HEK293T (cell line): ENCODE measurements around the gene COX6A1.

Experiments used
- CTCF ChIA-PET: fragments of 350-600 bp; formaldehyde crosslinking; extraction: SDS; loops from one replicate; lab custom pipeline; 2021; ENCODE audit warnings: antibody characterized with exemption, inconsistent platforms; lab: Yijun Ruan, JAX
- POLR2A ChIA-PET: fragments of 350-600 bp; formaldehyde crosslinking; extraction: SDS; loops from one replicate; lab custom pipeline; 2020; ENCODE audit warnings: antibody characterized with exemption, inconsistent platforms; lab: Yijun Ruan, JAX
- DNase-seq: peaks from one replicate; pipeline ENCODE4 v3.0.0; 2012; ENCODE audit warnings: mixed read lengths; ENCODE audit errors: extremely low spot score
- ARNT ChIP-seq: fragments of 450-650 bp; IDR thresholded peaks from 2 replicates; pipeline ENCODE4 v1.6.1; 2017; ENCODE audit warnings: mild to moderate bottlenecking
- BHLHE40 ChIP-seq: fragments of 450-650 bp; IDR thresholded peaks from 2 replicates; pipeline ENCODE4 v1.6.1; 2016; ENCODE audit warnings: mild to moderate bottlenecking, moderate library complexity, borderline replicate concordance
- CTBP1 ChIP-seq: fragments of 450-650 bp; IDR thresholded peaks from 2 replicates; pipeline ENCODE4 v1.6.1; 2016; ENCODE audit warnings: borderline replicate concordance
- ELF4 ChIP-seq: fragments of 450-650 bp; IDR thresholded peaks from 2 replicates; pipeline ENCODE4 v1.6.1; 2017; ENCODE audit warnings: antibody characterized with exemption
- FOXA1 ChIP-seq: fragments of 450-650 bp; IDR thresholded peaks from 2 replicates; pipeline ENCODE4 v1.6.1; 2016; ENCODE audit warnings: mild to moderate bottlenecking
- FOXK2 ChIP-seq: fragments of 450-650 bp; IDR thresholded peaks from 2 replicates; pipeline ENCODE4 v1.6.1; 2016; ENCODE audit warnings: mild to moderate bottlenecking
- FOXM1 ChIP-seq: fragments of 450-650 bp; IDR thresholded peaks from 2 replicates; pipeline ENCODE4 v1.6.1; 2017; ENCODE audit warnings: mild to moderate bottlenecking, borderline replicate concordance
- HDGF ChIP-seq: fragments of 450-650 bp; IDR thresholded peaks from 2 replicates; pipeline ENCODE4 v1.6.1; 2017; ENCODE audit warnings: antibody characterized with exemption, borderline replicate concordance
- L3MBTL2 ChIP-seq: fragments of 450-650 bp; conservative IDR thresholded peaks from 2 replicates; pipeline ENCODE4 v1.6.1; 2016; ENCODE audit warnings: mild to moderate bottlenecking
- LEF1 ChIP-seq: fragments of 450-650 bp; IDR thresholded peaks from 2 replicates; pipeline ENCODE4 v1.6.1; 2017; ENCODE audit warnings: mild to moderate bottlenecking, borderline replicate concordance
- NFRKB ChIP-seq: fragments of 450-650 bp; IDR thresholded peaks from 2 replicates; pipeline ENCODE4 v1.6.1; 2016; ENCODE audit warnings: mild to moderate bottlenecking, moderate library complexity
- SP1 ChIP-seq: fragments of 450-650 bp; IDR thresholded peaks from 2 replicates; pipeline ENCODE4 v1.6.1; 2017
- SUZ12 ChIP-seq: fragments of 450-650 bp; IDR thresholded peaks from 2 replicates; pipeline ENCODE4 v1.6.1; 2016; ENCODE audit warnings: mild to moderate bottlenecking
- TARDBP ChIP-seq: fragments of 450-650 bp; IDR thresholded peaks from 2 replicates; pipeline ENCODE4 v1.6.1; 2016
- ZNF384 ChIP-seq: fragments of 450-650 bp; IDR thresholded peaks from 2 replicates; pipeline ENCODE4 v1.6.1; 2016
- TF ChIP-seq, protein P1 (sequence below): fragments of 450-650 bp; IDR thresholded peaks from 2 replicates; pipeline ENCODE4 v1.6.1; 2016

Gene COX6A1

DNA sequence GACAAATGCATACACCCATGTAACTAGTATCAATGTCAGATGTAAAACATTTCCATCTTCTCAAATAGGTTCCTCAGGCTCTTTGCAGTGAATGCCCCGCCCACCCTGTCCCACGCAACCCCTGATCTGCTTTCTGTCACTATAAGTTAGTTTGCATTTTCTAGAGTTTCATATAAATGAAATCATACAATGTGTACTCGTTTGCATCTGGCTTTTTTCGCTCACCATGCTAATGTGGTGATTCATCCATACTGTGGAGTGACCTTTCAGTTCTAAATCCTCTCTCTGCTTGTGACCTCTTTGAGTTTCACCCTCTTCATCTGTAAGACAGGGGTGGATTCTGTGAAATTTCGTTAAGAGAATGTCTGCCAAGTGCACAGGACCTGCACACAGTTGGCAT, 38.4 kb upstream of the COX6A1 start:
- ChIA-PET CTCF (no interaction called here), POLR2A (interaction anchor here (0.6 kb wide), 1 partner anchor 486 kb away, joined by 3 read pairs; no protein-coding TSS in a partner anchor)
- no peak for TF ChIP-seq ZNF384
- no peak for TF ChIP-seq TARDBP
- DNase-seq = no peak

DNA sequence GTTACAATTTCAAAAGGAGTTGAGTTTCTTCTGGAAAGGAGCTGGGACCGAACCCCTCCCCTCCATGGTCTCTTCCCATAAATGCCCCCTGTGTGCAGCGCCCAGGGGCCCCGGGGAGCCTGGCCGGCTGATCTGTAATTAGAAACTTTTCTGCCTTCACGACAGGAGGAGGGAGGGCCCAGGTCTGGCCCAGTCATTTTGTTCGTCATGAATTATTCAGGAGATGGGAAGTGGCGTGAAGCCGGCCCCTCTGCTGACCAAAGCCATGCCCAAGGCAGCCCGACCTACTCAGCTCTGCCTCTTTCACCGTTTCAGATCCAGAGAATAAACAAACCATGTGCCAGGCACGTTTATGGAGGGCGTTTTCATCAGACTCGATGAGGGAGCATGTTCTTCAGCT, 35.7 kb upstream of the COX6A1 start:
- ChIA-PET CTCF (interaction anchor here (0.8 kb wide), 1 partner anchor 13 kb away, joined by 3 read pairs; no protein-coding TSS in a partner anchor), POLR2A (interaction anchor here (1.0 kb wide), 1 partner anchor 29 kb away, joined by 3 read pairs; no protein-coding TSS in a partner anchor)
- DNase-seq = peak; percentile 46
- TF ChIP-seq NFRKB (no peak), L3MBTL2 (peak; percentile 66)

DNA sequence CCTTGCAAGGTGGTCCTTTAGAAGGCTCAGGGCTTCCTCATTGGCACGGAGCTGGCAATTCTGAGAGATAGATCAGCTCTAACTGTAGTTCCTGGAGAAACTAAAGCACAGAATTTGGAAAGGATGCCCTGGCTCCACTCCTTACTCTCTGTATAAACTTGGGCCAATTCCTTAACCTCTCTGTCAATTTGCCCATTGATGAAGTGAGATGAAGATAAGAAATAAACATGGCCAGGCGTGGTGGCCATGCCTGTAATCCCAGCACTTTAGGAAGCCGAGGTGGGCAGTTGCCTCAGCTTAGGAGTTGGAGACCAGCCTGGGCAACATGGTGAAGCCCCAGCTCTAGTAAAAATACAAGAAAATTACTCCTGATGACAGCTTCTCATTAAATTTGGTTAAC, 34.0 kb upstream of the COX6A1 start:
- TF ChIP-seq, protein P1, sequence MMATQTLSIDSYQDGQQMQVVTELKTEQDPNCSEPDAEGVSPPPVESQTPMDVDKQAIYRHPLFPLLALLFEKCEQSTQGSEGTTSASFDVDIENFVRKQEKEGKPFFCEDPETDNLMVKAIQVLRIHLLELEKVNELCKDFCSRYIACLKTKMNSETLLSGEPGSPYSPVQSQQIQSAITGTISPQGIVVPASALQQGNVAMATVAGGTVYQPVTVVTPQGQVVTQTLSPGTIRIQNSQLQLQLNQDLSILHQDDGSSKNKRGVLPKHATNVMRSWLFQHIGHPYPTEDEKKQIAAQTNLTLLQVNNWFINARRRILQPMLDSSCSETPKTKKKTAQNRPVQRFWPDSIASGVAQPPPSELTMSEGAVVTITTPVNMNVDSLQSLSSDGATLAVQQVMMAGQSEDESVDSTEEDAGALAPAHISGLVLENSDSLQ = no peak
- no peak for TF ChIP-seq HDGF
- no peak for TF ChIP-seq FOXM1
- no peak for TF ChIP-seq FOXK2
- TF ChIP-seq SP1 = no peak
- TF ChIP-seq L3MBTL2 = no peak
- TF ChIP-seq FOXA1 = no peak
- no peak for TF ChIP-seq ELF4
- no peak for TF ChIP-seq SUZ12
- CTCF ChIA-PET = no interaction called here
- no peak for DNase-seq
- POLR2A ChIA-PET = no interaction called here

DNA sequence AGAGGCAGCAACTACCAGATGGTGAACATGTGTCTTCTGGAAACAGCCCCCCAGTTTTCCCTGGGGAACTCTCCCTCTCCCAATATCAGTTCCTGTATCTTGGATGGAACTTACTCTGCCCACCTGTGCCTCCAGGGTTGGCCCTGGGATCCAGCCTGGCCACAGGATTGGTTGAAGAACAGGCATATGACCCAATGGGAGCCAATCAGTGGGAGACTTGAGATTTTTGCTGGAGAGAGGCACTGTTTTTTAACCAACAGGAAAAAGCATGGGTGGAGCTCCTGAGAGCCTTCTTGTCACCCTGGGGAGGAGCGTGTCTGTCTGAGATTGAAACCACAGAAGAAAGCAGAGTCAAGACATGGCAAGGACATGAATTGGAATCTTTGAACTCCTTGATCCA, 33.6 kb upstream of the COX6A1 start:
- POLR2A ChIA-PET = no interaction called here
- TF ChIP-seq NFRKB (no peak), FOXK2 (no peak), SP1 (no peak)
- TF ChIP-seq, protein P1 = peak; percentile 19; the same call in 1 of the 2 replicates
- DNase-seq = no peak
- CTCF ChIA-PET = no interaction called here

DNA sequence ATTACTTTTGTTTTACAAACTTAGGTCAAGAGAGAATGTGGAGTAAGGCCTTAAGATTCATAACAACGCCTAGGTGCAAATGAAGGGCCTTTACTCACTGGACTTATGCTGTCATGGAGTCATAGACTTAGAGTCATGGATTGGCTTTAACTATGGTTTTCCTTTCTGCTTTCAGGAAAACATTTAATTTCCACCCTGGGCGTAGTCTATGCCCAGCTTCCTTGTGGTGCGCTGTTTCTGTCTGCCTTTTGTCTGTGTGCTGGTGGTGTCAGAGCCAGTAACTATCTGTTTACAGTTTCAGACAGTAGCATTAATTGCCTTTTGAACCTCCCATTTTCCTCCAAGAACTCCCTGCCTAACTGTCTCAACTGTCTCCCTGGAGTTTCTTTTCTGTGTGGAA, 31.8 kb upstream of the COX6A1 start:
- ChIA-PET POLR2A (no interaction called here), CTCF (no interaction called here)

DNA sequence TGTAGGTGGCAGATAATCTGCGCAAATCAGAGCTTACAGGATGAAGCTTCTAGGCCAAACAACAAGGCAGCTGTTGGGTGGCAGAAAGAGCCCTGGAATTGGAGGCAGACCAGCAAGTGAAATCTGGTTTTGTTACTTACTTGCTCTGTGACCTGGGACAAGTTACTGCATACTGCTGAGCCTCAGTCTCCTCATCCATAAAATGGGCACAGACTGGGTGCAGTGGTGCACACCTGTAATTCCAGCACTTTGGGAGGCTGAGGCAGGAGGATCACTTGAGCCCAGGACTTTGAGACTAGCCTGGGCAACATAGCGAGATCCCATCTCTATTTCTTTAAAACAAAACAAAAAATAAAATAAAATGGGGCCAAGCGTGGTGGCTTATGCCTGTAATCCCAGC, 31.4 kb upstream of the COX6A1 start:
- ChIA-PET POLR2A (no interaction called here), CTCF (no interaction called here)
- DNase-seq = no peak
- TF ChIP-seq FOXM1 = no peak
- no peak for TF ChIP-seq FOXK2
- TF ChIP-seq FOXA1 = no peak
- TF ChIP-seq ZNF384 = no peak
- TF ChIP-seq L3MBTL2 = no peak
- TF ChIP-seq TARDBP = no peak
- TF ChIP-seq HDGF = no peak
- TF ChIP-seq NFRKB = no peak
- no peak for TF ChIP-seq ELF4
- no peak for TF ChIP-seq BHLHE40
- TF ChIP-seq SP1 = no peak
- TF ChIP-seq, protein P1 = no peak
- TF ChIP-seq CTBP1 = no peak
- no peak for TF ChIP-seq ARNT

More for the DNA sequence above, 31.8 kb upstream of the COX6A1 start:
- no peak for TF ChIP-seq FOXA1
- TF ChIP-seq ELF4 = no peak
- no peak for TF ChIP-seq SUZ12
- TF ChIP-seq FOXM1 = no peak
- TF ChIP-seq HDGF = no peak
- no peak for TF ChIP-seq TARDBP
- no peak for TF ChIP-seq LEF1
- no peak for TF ChIP-seq CTBP1
- no peak for TF ChIP-seq ARNT
- no peak for TF ChIP-seq BHLHE40
- TF ChIP-seq SP1 = no peak
- DNase-seq = no peak

DNA sequence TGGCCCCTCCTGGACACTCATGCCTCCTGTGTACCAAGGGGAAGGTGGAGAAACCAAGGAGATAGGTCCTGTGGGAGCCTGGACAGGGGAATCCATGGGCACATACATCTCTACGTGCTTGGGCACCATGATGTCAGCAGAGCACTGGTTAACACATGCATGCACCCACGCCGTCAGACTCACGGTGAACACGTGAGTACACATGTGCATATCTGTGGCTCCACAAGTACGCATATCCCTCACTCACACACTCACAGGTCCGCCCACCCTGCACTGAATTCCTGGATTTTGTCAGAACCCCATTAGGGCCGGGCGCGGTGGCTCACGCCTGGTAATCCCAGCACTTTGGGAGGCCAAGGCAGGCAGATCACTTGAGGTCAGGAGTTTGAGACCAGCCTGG, 29.1 kb upstream of the COX6A1 start:
- CTCF ChIA-PET = interaction anchor here (1.2 kb wide), 1 partner anchor 21 kb away, joined by 6 read pairs; no protein-coding TSS in a partner anchor
- TF ChIP-seq TARDBP (no peak), ZNF384 (no peak), ELF4 (no peak), SUZ12 (no peak), FOXK2 (no peak), NFRKB (no peak), FOXM1 (no peak), L3MBTL2 (no peak), BHLHE40 (no peak), FOXA1 (no peak), ARNT (no peak), SP1 (no peak), HDGF (no peak), CTBP1 (no peak), LEF1 (no peak)
- TF ChIP-seq, protein P1 = no peak
- POLR2A ChIA-PET = no interaction called here
- DNase-seq = no peak
